Osteoblast (primary cell): ENCODE measurements around the gene FXYD7. TPM values are rescaled to one million over a fixed set of nuclear protein-coding genes. Genes with fewer than 3 reads are reported as not detected.

ENCODE experiments used
- DNase-seq: peaks from one replicate; pipeline ENCODE4 v3.0.0; 2011; ENCODE audit warnings: low spot score, mixed read lengths; ENCODE audit not compliant: insufficient read length; ENCODE audit errors: missing footprints
- H2AFZ ChIP-seq: 2 replicates; pipeline ENCODE4 v1.6.0; 2011; ENCODE audit warnings: mild to moderate bottlenecking, low read length
- H3K27ac ChIP-seq: 2 replicates; pipeline ENCODE4 v1.5.1; 2011; ENCODE audit warnings: mild to moderate bottlenecking, low read depth, low read length, moderate library complexity
- H3K27me3 ChIP-seq: 2 replicates; pipeline ENCODE4 v1.6.0; 2012; ENCODE audit warnings: mild to moderate bottlenecking, control low read depth, inconsistent platforms, low read length, moderate library complexity; ENCODE audit not compliant: insufficient read depth
- H3K36me3 ChIP-seq: 2 replicates; pipeline ENCODE4 v1.5.1; 2011; ENCODE audit warnings: mild to moderate bottlenecking, low read length, control low read depth, moderate library complexity; ENCODE audit not compliant: insufficient read depth
- H3K4me1 ChIP-seq: 2 replicates; pipeline ENCODE4 v1.5.1; 2011; ENCODE audit warnings: mild to moderate bottlenecking, low read length, control low read depth, moderate library complexity; ENCODE audit not compliant: insufficient read depth
- H3K4me2 ChIP-seq: 2 replicates; pipeline ENCODE4 v1.6.0; 2011; ENCODE audit warnings: mild to moderate bottlenecking, low read length; ENCODE audit not compliant: insufficient read depth
- H3K4me3 ChIP-seq: fragments of 200-600 bp; sonication (generic); 3 replicates; pipeline ENCODE4 v1.5.1; 2012; ENCODE audit warnings: mild to moderate bottlenecking, low read length, inconsistent platforms; ENCODE audit not compliant: insufficient read depth
- H3K79me2 ChIP-seq: 2 replicates; pipeline ENCODE4 v1.6.0; 2012; ENCODE audit warnings: mild to moderate bottlenecking, low read length, control low read depth, inconsistent platforms; ENCODE audit not compliant: insufficient read depth
- H3K9me3 ChIP-seq: 2 replicates; pipeline ENCODE4 v1.5.1; 2011; ENCODE audit warnings: low read depth, low read length, control low read depth
- H4K20me1 ChIP-seq: 2 replicates; pipeline ENCODE4 v1.6.0; 2012; ENCODE audit warnings: mild to moderate bottlenecking, low read length, control low read depth; ENCODE audit not compliant: insufficient read depth
- CTCF ChIP-seq: IDR thresholded peaks from 2 replicates; pipeline ENCODE4 v1.5.1; 2011; ENCODE audit warnings: mild to moderate bottlenecking, low read depth, low read length, moderate library complexity; ENCODE audit errors: extremely low read depth
- total RNA-seq: library from RNA; depleted of rRNA; stranded (reverse); fragments of >200 nt; gene quantifications from 2 replicates; pipeline ENCODE4 v1.2.3, GENCODE V29; 2012

Gene FXYD7
- total RNA-seq, 1 donor = not detected

- H3K27me3 ChIP-seq = peaks cover 4% of the 10 kb centered on the region
- no peaks in the 10 kb centered on the region for H3K4me1 ChIP-seq
- H3K36me3 ChIP-seq = no peaks in the 10 kb centered on the region
- no peak overlapping the region for H3K4me3 ChIP-seq
- no peaks in the 10 kb centered on the region for H3K79me2 ChIP-seq
- no peak for TF ChIP-seq CTCF
- DNase-seq = no peak
- no peak overlapping the region for H2AFZ ChIP-seq
- no peaks in the 10 kb centered on the region for H4K20me1 ChIP-seq
- no peak overlapping the region for H3K4me2 ChIP-seq
- no peak overlapping the region for H3K27ac ChIP-seq
- H3K9me3 ChIP-seq = no peaks in the 10 kb centered on the region
These were observed 12.0 kb upstream of the FXYD7 start for GRCh38 chr19:35130761-35131720.

- no peak for DNase-seq
- no peak overlapping the region for H3K27ac ChIP-seq
- no peak overlapping the region for H3K4me2 ChIP-seq
- no peaks in the 10 kb centered on the region for H3K79me2 ChIP-seq
- no peaks in the 10 kb centered on the region for H3K9me3 ChIP-seq
- no peaks in the 10 kb centered on the region for H3K4me1 ChIP-seq
- H2AFZ ChIP-seq = no peak overlapping the region
- no peak for TF ChIP-seq CTCF
- H4K20me1 ChIP-seq = no peaks in the 10 kb centered on the region
- H3K27me3 ChIP-seq = peaks cover 16% of the 10 kb centered on the region
- no peak overlapping the region for H3K4me3 ChIP-seq
- no peaks in the 10 kb centered on the region for H3K36me3 ChIP-seq
These were observed 10.8 kb upstream of the FXYD7 start for GRCh38 chr19:35132254-35132653.

- no peak for DNase-seq
- no peaks in the 10 kb centered on the region for H4K20me1 ChIP-seq
- no peaks in the 10 kb centered on the region for H3K9me3 ChIP-seq
- no peak overlapping the region for H3K27ac ChIP-seq
- no peak for TF ChIP-seq CTCF
- H3K4me1 ChIP-seq = peaks cover 2% of the 10 kb centered on the region
- no peaks in the 10 kb centered on the region for H3K36me3 ChIP-seq
- no peaks in the 10 kb centered on the region for H3K79me2 ChIP-seq
- no peak overlapping the region for H3K4me2 ChIP-seq
- H3K4me3 ChIP-seq = no peak overlapping the region
- H3K27me3 ChIP-seq = peaks cover 27% of the 10 kb centered on the region
- H2AFZ ChIP-seq = no peak overlapping the region
These were observed 9.2 kb upstream of the FXYD7 start for GRCh38 chr19:35133826-35134225.

GRCh38 chr19:35134601-35135242 is 8.3 kb upstream of the FXYD7 start, which contains the start of gene LGI4:
TSS of gene LGI4 (minus strand) at chr19:35135059. CDS start at chr19:35134680, 379 bp downstream.
- Histone ChIP-seq H3K4me2 (peak within 1 kb of the TSS; percentile 32), H4K20me1 (no peaks in the 10 kb centered on the region)
- DNase-seq = peak; percentile 92

More at GRCh38 chr19:35134601-35135242, 8.3 kb upstream of the FXYD7 start, which contains the start of gene LGI4:
- H3K27ac ChIP-seq = no peak within 1 kb of the TSS
- peaks cover 32% of the 10 kb centered on the region for H3K27me3 ChIP-seq
- peaks cover 11% of the 10 kb centered on the region for H3K4me1 ChIP-seq
- no peaks in the 10 kb centered on the region for H3K9me3 ChIP-seq
- peak within 1 kb of the TSS; percentile 36 for H2AFZ ChIP-seq
- peak within 1 kb of the TSS; percentile 37 for H3K4me3 ChIP-seq
- TF ChIP-seq CTCF = no peak
- H3K79me2 ChIP-seq = no peaks in the 10 kb centered on the region
- no peaks in the 10 kb centered on the region for H3K36me3 ChIP-seq
